WTC11 (cell line): Measurements from ENCODE around the gene FGF6. TPM values are rescaled to one million over a fixed set of nuclear protein-coding genes. Genes with fewer than 3 reads are reported as not detected.

ENCODE experiments used
- ATAC-seq: fragments of 200-7000 bp; cut with Tn5 transposase; 2 replicates; pipeline ENCODE4 v1.10.0; 2021; ENCODE audit warnings: mild to moderate bottlenecking, moderate library complexity
- CTCF ChIA-PET: fragments of 300-600 bp; sonication (Branson Sonifier 250); formaldehyde crosslinking; loops from one replicate; lab custom pipeline; 2021; ENCODE audit warnings: antibody characterized with exemption; lab: Charles Lee
- POLR2A ChIA-PET: fragments of 350-600 bp; sonication (Branson Sonifier 250); formaldehyde crosslinking; loops from one replicate; lab custom pipeline; 2021; ENCODE audit warnings: antibody characterized with exemption; lab: Charles Lee
- DNase-seq: peaks from one replicate; pipeline ENCODE4 v3.0.0; 2021; ENCODE audit warnings: low spot score
- H3K27ac Mint-ChIP-seq: 2 replicates; pipeline ENCODE4 v1.8.0; 2021; ENCODE audit warnings: mixed read lengths
- H3K27me3 Mint-ChIP-seq: 2 replicates; pipeline ENCODE4 v1.8.0; 2021; ENCODE audit warnings: low read depth, mild to moderate bottlenecking, moderate library complexity, mixed read lengths
- H3K36me3 Mint-ChIP-seq: 2 replicates; pipeline ENCODE4 v1.8.0; 2021; ENCODE audit warnings: mixed read lengths
- H3K4me1 Mint-ChIP-seq: 2 replicates; pipeline ENCODE4 v1.8.0; 2022; ENCODE audit warnings: mixed read lengths
- H3K4me3 Mint-ChIP-seq: 2 replicates; pipeline ENCODE4 v1.8.0; 2021; ENCODE audit warnings: mild to moderate bottlenecking, moderate library complexity, mixed read lengths
- H3K9me3 Mint-ChIP-seq: 2 replicates; pipeline ENCODE4 v1.8.0; 2021; ENCODE audit warnings: mixed read lengths
- ATF6 ChIP-seq: sonication (generic); formaldehyde crosslinking; IDR thresholded peaks from 2 replicates; pipeline ENCODE4 v1.8.1; 2023; ENCODE audit warnings: mild to moderate bottlenecking, missing genetic modification reagents
- CDX4 ChIP-seq: fragments of 250-450 bp; sonication (Bioruptor Pico); IDR thresholded peaks from 2 replicates; pipeline ENCODE4 v1.9.0; 2021; ENCODE audit warnings: moderate library complexity, mild to moderate bottlenecking, inconsistent platforms, borderline replicate concordance
- ESRRA ChIP-seq: sonication (generic); formaldehyde crosslinking; IDR thresholded peaks from 2 replicates; pipeline ENCODE4 v1.8.1; 2022; ENCODE audit warnings: mild to moderate bottlenecking, missing genetic modification reagents, borderline replicate concordance
- FOXJ3 ChIP-seq: sonication (generic); formaldehyde crosslinking; IDR thresholded peaks from 2 replicates; pipeline ENCODE4 v1.9.0; 2021; ENCODE audit warnings: missing genetic modification reagents, mild to moderate bottlenecking, borderline replicate concordance
- IRF2 ChIP-seq: sonication (generic); formaldehyde crosslinking; IDR thresholded peaks from 2 replicates; pipeline ENCODE4 v1.8.0; 2022; ENCODE audit warnings: low read depth, missing genetic modification reagents, borderline replicate concordance
- NR2C2 ChIP-seq: sonication (generic); formaldehyde crosslinking; IDR thresholded peaks from 2 replicates; pipeline ENCODE4 v1.8.0; 2022; ENCODE audit warnings: mild to moderate bottlenecking, missing genetic modification reagents
- OVOL2 ChIP-seq: fragments of 250-450 bp; sonication (Bioruptor Pico); IDR thresholded peaks from 2 replicates; pipeline ENCODE4 v1.9.0; 2021; ENCODE audit warnings: mild to moderate bottlenecking, borderline replicate concordance
- PRDM15 ChIP-seq: sonication (generic); formaldehyde crosslinking; IDR thresholded peaks from 2 replicates; pipeline ENCODE4 v1.8.0; 2022; ENCODE audit warnings: missing genetic modification reagents
- PREB ChIP-seq: sonication (generic); formaldehyde crosslinking; IDR thresholded peaks from 2 replicates; pipeline ENCODE4 v1.8.1; 2022; ENCODE audit warnings: mild to moderate bottlenecking, missing genetic modification reagents, moderate library complexity, borderline replicate concordance
- TEAD1 ChIP-seq: sonication (generic); formaldehyde crosslinking; IDR thresholded peaks from 2 replicates; pipeline ENCODE4 v1.8.0; 2022; ENCODE audit warnings: mild to moderate bottlenecking, missing genetic modification reagents
- USF1 ChIP-seq: sonication (generic); formaldehyde crosslinking; IDR thresholded peaks from 2 replicates; pipeline ENCODE4 v1.8.0; 2022; ENCODE audit warnings: mild to moderate bottlenecking, missing genetic modification reagents
- ZBTB43 ChIP-seq: sonication (generic); formaldehyde crosslinking; IDR thresholded peaks from 2 replicates; pipeline ENCODE4 v1.8.1; 2023; ENCODE audit warnings: mild to moderate bottlenecking, missing genetic modification reagents
- ZMAT4 ChIP-seq: fragments of 250-450 bp; sonication (Bioruptor Pico); IDR thresholded peaks from 2 replicates; pipeline ENCODE4 v1.9.0; 2021; ENCODE audit warnings: mild to moderate bottlenecking
- ZNF138 ChIP-seq: sonication (generic); formaldehyde crosslinking; conservative IDR thresholded peaks from 2 replicates; pipeline ENCODE4 v1.8.1; 2022; ENCODE audit warnings: mild to moderate bottlenecking, moderate library complexity, missing genetic modification reagents
- ZNF263 ChIP-seq: sonication (generic); formaldehyde crosslinking; IDR thresholded peaks from 2 replicates; pipeline ENCODE4 v1.8.1; 2022; ENCODE audit warnings: low read depth, mild to moderate bottlenecking, moderate library complexity, missing genetic modification reagents
- ZNF396 ChIP-seq: fragments of 250-450 bp; sonication (Bioruptor Pico); IDR thresholded peaks from 2 replicates; pipeline ENCODE4 v1.8.0; 2021; ENCODE audit warnings: mild to moderate bottlenecking, moderate library complexity, borderline replicate concordance
- ZNF671 ChIP-seq: fragments of 250-450 bp; sonication (Bioruptor Pico); IDR thresholded peaks from 2 replicates; pipeline ENCODE4 v1.8.0; 2021; ENCODE audit warnings: mild to moderate bottlenecking
- ZSCAN18 ChIP-seq: fragments of 250-450 bp; sonication (Bioruptor Pico); IDR thresholded peaks from 2 replicates; pipeline ENCODE4 v2.1.2; 2022; ENCODE audit warnings: mild to moderate bottlenecking, moderate library complexity
- total RNA-seq: library from RNA; stranded (reverse); gene quantifications from 3 replicates; pipeline ENCODE4 v1.2.3, GENCODE V29; 2021

FGF6 gene
- total RNA-seq, 1 experiment from 2014 or later, result not detected

GRCh38 chr12:4448371-4448940 lies 2.8 kb upstream of the FGF6 start:
- POLR2A ChIA-PET, result no interaction called here
- H3K27ac Mint-ChIP-seq, result no peak overlapping the region
- no peaks in the 10 kb centered on the region; the same call in 1 of the 2 replicates for H3K36me3 Mint-ChIP-seq
- DNase-seq (no peak), ATAC-seq (no peak)
- H3K4me3 Mint-ChIP-seq, result no peak overlapping the region
- H3K4me1 Mint-ChIP-seq, result peaks cover 55% of the 10 kb centered on the region
- peaks cover 4% of the 10 kb centered on the region for H3K9me3 Mint-ChIP-seq
- CTCF ChIA-PET, result no interaction called here
- TF ChIP-seq ZNF396 (no peak), USF1 (CRISPR knock-in tag) (no peak), PREB (CRISPR knock-in tag) (no peak), CDX4 (CRISPR knock-in tag) (no peak), ATF6 (no peak), NR2C2 (CRISPR knock-in tag) (no peak), ZBTB43 (CRISPR knock-in tag) (no peak), ESRRA (CRISPR knock-in tag) (no peak), ZSCAN18 (CRISPR knock-in tag) (no peak), IRF2 (CRISPR knock-in tag) (no peak), OVOL2 (CRISPR knock-in tag) (no peak), TEAD1 (CRISPR knock-in tag) (no peak), ZNF138 (CRISPR knock-in tag) (no peak), ZNF263 (CRISPR knock-in tag) (no peak), FOXJ3 (CRISPR knock-in tag) (no peak), PRDM15 (CRISPR knock-in tag) (no peak), ZNF671 (CRISPR knock-in tag) (no peak), ZMAT4 (CRISPR knock-in tag) (no peak)
- H3K27me3 Mint-ChIP-seq, result peaks cover 24% of the 10 kb centered on the region
